Caco-2 (cell line): ENCODE measurements around the gene SCN9A. TPM values are rescaled to one million over a fixed set of nuclear protein-coding genes. Genes with fewer than 3 reads are reported as not detected.
"Not testable (repeated sequence)": the region's sequence is repeated elsewhere in the genome, so short reads cannot be mapped to it uniquely, and the experiment has no call there.

Experiments
- BruUV-seq: library from RNA; stranded (reverse); fragments of 400-500 nt; replicated peaks from 2 replicates; lab custom pipeline; 2021; lab: Mats Ljungman, UMichigan
- CTCF ChIA-PET: fragments of 300-600 bp; sonication (Branson Sonifier 250); formaldehyde crosslinking; loops from one replicate; lab custom pipeline; 2022; ENCODE audit warnings: antibody characterized with exemption; lab: Charles Lee
- POLR2A ChIA-PET: fragments of 300-600 bp; sonication (Branson Sonifier 250); formaldehyde crosslinking; loops from one replicate; lab custom pipeline; 2022; ENCODE audit warnings: antibody characterized with exemption; lab: Charles Lee
- DNase-seq, 2 experiments: peaks; one replicate each; pipeline versions ENCODE4 v3.0.0 to v3.0.0-alpha.2; 2020 to 2022
- H3K27me3 ChIP-seq: replicated peaks from 2 replicates; pipeline ENCODE4 v1.6.0; 2011; ENCODE audit warnings: low read length; ENCODE audit not compliant: control insufficient read depth, insufficient read depth
- H3K36me3 ChIP-seq: 2 replicates; pipeline ENCODE4 v1.5.1; 2011; ENCODE audit warnings: low read length; ENCODE audit not compliant: control insufficient read depth, insufficient read depth
- H3K4me1 ChIP-seq: fragments of 250-450 bp; sonication (Bioruptor Pico); 2 replicates; pipeline ENCODE4 v1.5.1; 2020; ENCODE audit warnings: mild to moderate bottlenecking
- H3K4me3 ChIP-seq: 2 replicates; pipeline ENCODE4 v1.5.1; 2011; ENCODE audit warnings: low read depth, mild to moderate bottlenecking, control low read depth, low read length
- H3K9me3 ChIP-seq: fragments of 250-450 bp; sonication (Bioruptor Pico); 2 replicates; pipeline ENCODE4 v1.5.1; 2020; ENCODE audit warnings: mild to moderate bottlenecking, moderate library complexity
- H3K27ac Mint-ChIP-seq: one replicate; pipeline ENCODE4 v1.8.0; 2022; ENCODE audit warnings: mixed read lengths; ENCODE audit not compliant: unreplicated experiment
- H3K27me3 Mint-ChIP-seq: one replicate; pipeline ENCODE4 v1.8.0; 2022; ENCODE audit warnings: mixed read lengths; ENCODE audit not compliant: insufficient read depth, unreplicated experiment
- H3K36me3 Mint-ChIP-seq: one replicate; pipeline ENCODE4 v1.8.0; 2022; ENCODE audit warnings: mild to moderate bottlenecking, mixed read lengths; ENCODE audit not compliant: insufficient read depth, unreplicated experiment
- H3K4me1 Mint-ChIP-seq: one replicate; pipeline ENCODE4 v1.8.0; 2022; ENCODE audit warnings: low read depth, mixed read lengths; ENCODE audit not compliant: unreplicated experiment
- H3K4me3 Mint-ChIP-seq: one replicate; pipeline ENCODE4 v1.8.0; 2022; ENCODE audit warnings: mild to moderate bottlenecking, moderate library complexity, mixed read lengths; ENCODE audit not compliant: unreplicated experiment
- H3K9me3 Mint-ChIP-seq: one replicate; pipeline ENCODE4 v1.8.0; 2022; ENCODE audit warnings: mixed read lengths; ENCODE audit not compliant: unreplicated experiment
- intact Hi-C: fragments of 100-400 bp; cut with micrococcal nuclease; formaldehyde crosslinking; loops from one replicate; pipeline ENCODE4 v1.10.0; 2022; ENCODE audit not compliant: unreplicated experiment
- total RNA-seq: library from RNA; stranded (reverse); gene quantifications from 2 replicates; pipeline ENCODE4 v1.2.3, GENCODE V29; 2022
- TF ChIP-seq, protein P1 (sequence below), 2 experiments: fragments of 200-600 bp in 1 of 2; IDR thresholded peaks; 1 replicate in 1 of 2; 2 replicates in 1 of 2; pipeline versions ENCODE4 v1.5.1 to v1.8.0; 2011 to 2022; ENCODE audit warnings: antibody characterized with exemption in 1 of 2, control low read depth in 1 of 2, inconsistent platforms in 1 of 2, low read depth in 1 of 2, low read length in 1 of 2, mild to moderate bottlenecking in 1 of 2, moderate library complexity in 1 of 2; ENCODE audit not compliant: insufficient read depth in 1 of 2, severe bottlenecking in 1 of 2, unreplicated experiment in 1 of 2

The SCN9A gene
- total RNA-seq, 1 experiment from 2014 or later, result 18.5 TPM

DNA sequence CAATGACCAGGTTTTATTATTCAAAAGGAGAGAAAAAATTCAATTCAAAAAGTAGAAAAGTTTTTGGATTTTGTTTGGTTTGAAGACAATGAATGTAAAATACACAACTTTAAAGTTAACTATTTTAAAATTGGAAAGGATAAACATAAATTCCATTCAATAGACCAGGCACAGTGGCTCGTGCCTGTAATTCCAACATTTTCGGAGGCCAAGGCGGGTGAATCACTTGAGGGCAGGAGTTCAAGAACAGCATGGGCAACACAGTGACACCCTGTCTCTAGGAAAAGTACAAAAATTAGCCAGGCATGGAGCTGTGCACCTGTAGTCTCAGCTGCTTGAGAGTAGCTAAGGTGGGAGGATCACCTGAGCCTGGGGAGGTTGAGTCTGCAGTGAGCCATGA, 54.7 kb downstream of the SCN9A start:
- POLR2A ChIA-PET, result no interaction called here
- Histone ChIP-seq H3K4me1 (no peaks in the 10 kb centered on the region), H3K4me3 (no peak overlapping the region), H3K36me3 (no peaks in the 10 kb centered on the region), H3K27me3 (no peaks in the 10 kb centered on the region), H3K9me3 (no peaks in the 10 kb centered on the region)
- H3K9me3 Mint-ChIP-seq, result no peaks in the 10 kb centered on the region
- TF ChIP-seq, protein P1, sequence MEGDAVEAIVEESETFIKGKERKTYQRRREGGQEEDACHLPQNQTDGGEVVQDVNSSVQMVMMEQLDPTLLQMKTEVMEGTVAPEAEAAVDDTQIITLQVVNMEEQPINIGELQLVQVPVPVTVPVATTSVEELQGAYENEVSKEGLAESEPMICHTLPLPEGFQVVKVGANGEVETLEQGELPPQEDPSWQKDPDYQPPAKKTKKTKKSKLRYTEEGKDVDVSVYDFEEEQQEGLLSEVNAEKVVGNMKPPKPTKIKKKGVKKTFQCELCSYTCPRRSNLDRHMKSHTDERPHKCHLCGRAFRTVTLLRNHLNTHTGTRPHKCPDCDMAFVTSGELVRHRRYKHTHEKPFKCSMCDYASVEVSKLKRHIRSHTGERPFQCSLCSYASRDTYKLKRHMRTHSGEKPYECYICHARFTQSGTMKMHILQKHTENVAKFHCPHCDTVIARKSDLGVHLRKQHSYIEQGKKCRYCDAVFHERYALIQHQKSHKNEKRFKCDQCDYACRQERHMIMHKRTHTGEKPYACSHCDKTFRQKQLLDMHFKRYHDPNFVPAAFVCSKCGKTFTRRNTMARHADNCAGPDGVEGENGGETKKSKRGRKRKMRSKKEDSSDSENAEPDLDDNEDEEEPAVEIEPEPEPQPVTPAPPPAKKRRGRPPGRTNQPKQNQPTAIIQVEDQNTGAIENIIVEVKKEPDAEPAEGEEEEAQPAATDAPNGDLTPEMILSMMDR (IDR thresholded peaks at IDR 0.05; ENCODE audit: insufficient read depth in 1 of 2, low read depth in 1 of 2, low read length in 1 of 2, severe bottlenecking in 1 of 2, unreplicated experiment in 1 of 2), result no peak
- intact Hi-C loops, result no loop called here
- no peak for DNase-seq
- no peaks in the 10 kb centered on the region for H3K36me3 Mint-ChIP-seq
- no peaks in the 10 kb centered on the region for H3K4me1 Mint-ChIP-seq
- CTCF ChIA-PET, result interaction anchor here (0.7 kb wide), 1 partner anchor 8 kb away, joined by 3 read pairs; no protein-coding TSS in a partner anchor
- no TSS peak for BruUV-seq
- no peak overlapping the region for H3K27ac Mint-ChIP-seq
- H3K27me3 Mint-ChIP-seq, result no peaks in the 10 kb centered on the region
- H3K4me3 Mint-ChIP-seq, result no peak overlapping the region

DNA sequence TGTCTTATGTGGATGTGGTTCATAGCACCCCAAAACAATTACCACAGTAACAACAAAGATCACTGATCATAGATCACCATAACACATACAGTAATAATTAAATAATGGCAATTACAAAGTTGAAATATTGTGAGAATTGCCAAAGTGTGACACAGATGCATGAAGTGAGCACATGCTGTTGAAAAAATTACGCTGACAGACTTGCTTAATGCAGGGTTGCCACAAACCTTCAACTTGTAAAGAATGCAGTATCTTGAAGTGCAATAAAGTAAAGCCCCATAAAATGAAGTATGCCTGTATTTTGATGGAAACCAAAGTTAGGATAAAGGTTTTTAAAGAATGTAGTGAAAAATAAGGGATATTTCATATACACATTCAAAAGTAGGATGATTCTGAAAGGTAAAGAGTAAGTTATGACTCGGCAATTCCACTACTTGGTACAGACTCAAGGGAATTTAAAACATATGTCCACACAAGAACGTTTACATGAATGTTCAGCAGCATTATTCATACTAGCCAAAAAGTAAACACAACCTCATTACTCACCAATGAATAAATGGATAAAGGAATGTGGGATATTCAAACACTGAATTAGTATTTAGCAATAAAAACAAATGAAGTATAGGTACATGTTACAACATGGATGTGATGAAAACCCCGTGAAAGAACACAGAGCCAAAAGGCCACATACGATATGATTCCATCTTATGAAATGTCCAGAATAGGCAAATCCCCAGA, 61.6 kb downstream of the SCN9A start:
- BruUV-seq, result no TSS peak

DNA sequence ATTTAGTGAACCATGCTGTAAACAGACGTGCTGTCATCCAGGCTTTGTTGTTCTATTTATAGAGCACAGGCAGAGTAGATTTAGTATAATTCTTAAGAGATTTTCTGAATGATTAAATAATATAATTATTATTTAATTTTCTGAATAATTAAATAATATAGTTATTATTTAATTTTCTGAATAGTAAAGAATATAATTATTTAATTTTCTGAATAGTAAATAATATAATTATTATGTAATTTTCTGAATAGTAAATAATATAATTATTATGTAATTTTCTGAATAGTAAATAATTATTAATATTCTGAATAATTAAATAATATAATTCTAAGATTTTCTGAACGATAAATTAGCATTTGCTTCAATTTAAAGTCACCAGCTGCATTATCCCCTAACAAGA, 62.9 kb downstream of the SCN9A start:
- BruUV-seq, H3K9me3 Mint-ChIP-seq, POLR2A ChIA-PET: not testable (repeated sequence)

More for the DNA sequence above, 61.6 kb downstream of the SCN9A start:
- Mint-ChIP-seq H3K9me3 (no peaks in the 10 kb centered on the region), H3K36me3 (no peaks in the 10 kb centered on the region), H3K27ac (no peak overlapping the region), H3K27me3 (no peaks in the 10 kb centered on the region), H3K4me1 (no peaks in the 10 kb centered on the region), H3K4me3 (no peak overlapping the region)
- no peaks in the 10 kb centered on the region for H3K9me3 ChIP-seq
- intact Hi-C loops, result no loop called here
- ChIA-PET POLR2A (no interaction called here), CTCF (no interaction called here)
- TF ChIP-seq, protein P1 (IDR thresholded peaks at IDR 0.05; ENCODE audit: insufficient read depth in 1 of 2, low read depth in 1 of 2, low read length in 1 of 2, severe bottlenecking in 1 of 2, unreplicated experiment in 1 of 2), result no peak
- H3K27me3 ChIP-seq, result no peaks in the 10 kb centered on the region
- H3K4me1 ChIP-seq, result no peaks in the 10 kb centered on the region
- no peak for DNase-seq
- H3K4me3 ChIP-seq, result no peak overlapping the region
- H3K36me3 ChIP-seq, result no peaks in the 10 kb centered on the region

More for the DNA sequence above, 62.9 kb downstream of the SCN9A start:
- H3K27me3 ChIP-seq, intact Hi-C loops, DNase-seq, H3K4me3 ChIP-seq, H3K9me3 ChIP-seq, H3K36me3 Mint-ChIP-seq, H3K27ac Mint-ChIP-seq, H3K4me3 Mint-ChIP-seq, H3K27me3 Mint-ChIP-seq, H3K36me3 ChIP-seq, H3K4me1 Mint-ChIP-seq, H3K4me1 ChIP-seq: not testable (repeated sequence)
- CTCF ChIA-PET, result interaction anchor here (0.6 kb wide), 1 partner anchor 8 kb away, joined by 3 read pairs; no protein-coding TSS in a partner anchor
